HG03039 (cell line): ENCODE measurements around the gene EFCAB12.
"Not testable (repeated sequence)": the region's sequence is repeated elsewhere in the genome, so short reads cannot be mapped to it uniquely, and the experiment has no call there.

Experiments
- ATAC-seq: cut with Tn5 transposase; IDR thresholded peaks from one replicate; pipeline ENCODE4 v1.9.1; 2021; ENCODE audit warnings: mild to moderate bottlenecking, moderate library complexity; ENCODE audit not compliant: unreplicated experiment

The EFCAB12 gene

GRCh38 chr3:129371041-129371826, 57.2 kb downstream of the EFCAB12 start:
- ATAC-seq: no peak

GRCh38 chr3:129370248-129370964, 58.0 kb downstream of the EFCAB12 start:
- ATAC-seq: no peak

GRCh38 chr3:129369711-129370110, 58.7 kb downstream of the EFCAB12 start:
- no peak for ATAC-seq

- ATAC-seq: no peak
These were observed 60.6 kb downstream of the EFCAB12 start for GRCh38 chr3:129367821-129368220.

- no peak for ATAC-seq
These were observed 62.1 kb downstream of the EFCAB12 start for GRCh38 chr3:129366312-129366831.

GRCh38 chr3:129365296-129366136, 62.9 kb downstream of the EFCAB12 start:
- ATAC-seq: no peak

- not testable (repeated sequence) for ATAC-seq
These were observed 63.6 kb downstream of the EFCAB12 start for GRCh38 chr3:129364811-129365210.

GRCh38 chr3:129363356-129363755, 65.1 kb downstream of the EFCAB12 start:
- not testable (repeated sequence) for ATAC-seq

GRCh38 chr3:129360705-129361460, 67.6 kb downstream of the EFCAB12 start:
- ATAC-seq: no peak

- no peak for ATAC-seq
These were observed 68.2 kb downstream of the EFCAB12 start for GRCh38 chr3:129360171-129360611.

- ATAC-seq: no peak
These were observed 69.6 kb downstream of the EFCAB12 start for GRCh38 chr3:129358772-129359371.

- ATAC-seq: no peak
These were observed 70.2 kb downstream of the EFCAB12 start for GRCh38 chr3:129358177-129358771.

- no peak for ATAC-seq
These were observed 70.8 kb downstream of the EFCAB12 start for GRCh38 chr3:129357616-129358015.

- ATAC-seq: no peak
These were observed 71.5 kb downstream of the EFCAB12 start for GRCh38 chr3:129356756-129357425.

GRCh38 chr3:129353589-129353941, 74.9 kb downstream of the EFCAB12 start:
- ATAC-seq: no peak

- ATAC-seq: no peak
These were observed 75.5 kb downstream of the EFCAB12 start for GRCh38 chr3:129352650-129353588.

- ATAC-seq: no peak
These were observed 76.4 kb downstream of the EFCAB12 start for GRCh38 chr3:129352045-129352444.
